ENCODE results near the gene ELMO3. TPM values are rescaled to one million over a fixed set of nuclear protein-coding genes. Genes with fewer than 3 reads are reported as not detected.

Gene ELMO3
- total and polyA plus RNA-seq, 2 experiments from 2014 or later, result 0.15 to 1.1 TPM

DNA sequence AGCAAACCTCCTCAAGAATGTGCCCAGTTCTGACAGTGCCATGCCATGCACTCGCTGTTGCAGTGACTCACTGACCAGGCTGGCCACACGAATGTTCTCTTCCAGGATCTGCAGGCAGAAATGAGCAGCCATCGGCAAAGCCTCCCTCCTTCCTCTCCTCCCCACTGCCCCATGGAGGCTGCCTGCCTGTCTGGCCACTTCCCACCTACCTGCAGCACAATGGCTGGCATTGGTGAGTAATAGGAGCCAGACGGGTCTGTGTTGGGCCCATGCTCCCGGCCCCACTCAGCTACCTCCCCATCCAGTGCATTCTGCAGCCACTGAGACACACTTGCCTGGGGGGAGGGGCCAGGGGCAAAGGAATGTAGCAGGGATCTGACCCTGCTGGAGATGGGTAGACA, 12.4 kb upstream of the ELMO3 start:
- no peak overlapping the region for H3K4me3 ChIP-seq
- H3K27me3 ChIP-seq, result peaks cover 7% of the 10 kb centered on the region
- peaks cover 4% of the 10 kb centered on the region for H3K4me1 ChIP-seq (ENCODE audit: low read depth)
- no peak for DNase-seq (ENCODE audit: low read depth in 1 of 2, low spot score in 1 of 2)
- no peaks in the 10 kb centered on the region for H3K9me3 ChIP-seq (ENCODE audit: low read depth)
- no peaks in the 10 kb centered on the region for H3K36me3 ChIP-seq
- H3K27ac ChIP-seq, result no peak overlapping the region
- TF ChIP-seq, protein P1, sequence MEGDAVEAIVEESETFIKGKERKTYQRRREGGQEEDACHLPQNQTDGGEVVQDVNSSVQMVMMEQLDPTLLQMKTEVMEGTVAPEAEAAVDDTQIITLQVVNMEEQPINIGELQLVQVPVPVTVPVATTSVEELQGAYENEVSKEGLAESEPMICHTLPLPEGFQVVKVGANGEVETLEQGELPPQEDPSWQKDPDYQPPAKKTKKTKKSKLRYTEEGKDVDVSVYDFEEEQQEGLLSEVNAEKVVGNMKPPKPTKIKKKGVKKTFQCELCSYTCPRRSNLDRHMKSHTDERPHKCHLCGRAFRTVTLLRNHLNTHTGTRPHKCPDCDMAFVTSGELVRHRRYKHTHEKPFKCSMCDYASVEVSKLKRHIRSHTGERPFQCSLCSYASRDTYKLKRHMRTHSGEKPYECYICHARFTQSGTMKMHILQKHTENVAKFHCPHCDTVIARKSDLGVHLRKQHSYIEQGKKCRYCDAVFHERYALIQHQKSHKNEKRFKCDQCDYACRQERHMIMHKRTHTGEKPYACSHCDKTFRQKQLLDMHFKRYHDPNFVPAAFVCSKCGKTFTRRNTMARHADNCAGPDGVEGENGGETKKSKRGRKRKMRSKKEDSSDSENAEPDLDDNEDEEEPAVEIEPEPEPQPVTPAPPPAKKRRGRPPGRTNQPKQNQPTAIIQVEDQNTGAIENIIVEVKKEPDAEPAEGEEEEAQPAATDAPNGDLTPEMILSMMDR (IDR thresholded peaks at IDR 0.05; ENCODE audit: low read depth, low read length), result no peak

DNA sequence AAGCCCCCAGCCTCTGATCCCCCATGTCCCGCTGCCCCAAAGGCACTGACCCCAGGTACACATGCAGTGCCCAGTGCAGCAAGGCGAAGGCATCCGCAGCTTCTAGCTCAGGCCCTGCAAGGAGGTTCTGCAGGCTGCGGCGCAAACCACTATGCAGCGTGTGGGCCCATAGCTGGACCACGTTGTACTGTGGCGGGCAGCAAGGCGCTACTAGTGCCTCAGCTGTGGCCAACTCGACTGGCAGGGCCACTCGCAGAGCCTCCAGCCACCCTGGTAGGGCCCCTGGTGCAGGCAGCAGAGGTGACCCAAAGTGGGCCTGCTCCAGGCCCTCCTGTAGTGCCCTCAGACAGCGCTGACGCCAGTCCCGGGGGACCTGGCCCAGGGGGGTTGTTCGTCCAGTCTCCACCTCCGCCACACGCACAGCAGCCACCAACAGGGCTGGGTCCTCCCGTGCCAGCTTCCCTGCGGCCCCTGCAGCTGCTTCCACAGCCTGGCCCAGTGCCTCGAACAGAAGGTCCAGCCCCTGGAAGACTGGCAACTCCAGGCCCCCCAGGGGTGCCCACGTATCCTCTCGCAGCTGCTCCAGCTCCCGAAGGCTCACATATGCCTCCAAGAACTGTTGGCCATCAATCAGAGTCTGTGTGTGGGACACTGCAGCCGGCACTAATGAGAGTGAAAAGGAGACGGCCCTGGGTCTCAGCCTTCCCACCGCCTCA, 11.6 kb upstream of the ELMO3 start:
- TF ChIP-seq, protein P1 (IDR thresholded peaks at IDR 0.05; ENCODE audit: low read depth, low read length), result no peak
- DNase-seq (ENCODE audit: low read depth in 1 of 2, low spot score in 1 of 2), result no peak
- H3K27ac ChIP-seq, result no peak overlapping the region
- H3K4me3 ChIP-seq, result no peak overlapping the region
- H3K4me1 ChIP-seq (ENCODE audit: low read depth), result peaks cover 4% of the 10 kb centered on the region
- H3K9me3 ChIP-seq (ENCODE audit: low read depth), result no peaks in the 10 kb centered on the region
- H3K27me3 ChIP-seq, result peaks cover 7% of the 10 kb centered on the region
- no peaks in the 10 kb centered on the region for H3K36me3 ChIP-seq

DNA sequence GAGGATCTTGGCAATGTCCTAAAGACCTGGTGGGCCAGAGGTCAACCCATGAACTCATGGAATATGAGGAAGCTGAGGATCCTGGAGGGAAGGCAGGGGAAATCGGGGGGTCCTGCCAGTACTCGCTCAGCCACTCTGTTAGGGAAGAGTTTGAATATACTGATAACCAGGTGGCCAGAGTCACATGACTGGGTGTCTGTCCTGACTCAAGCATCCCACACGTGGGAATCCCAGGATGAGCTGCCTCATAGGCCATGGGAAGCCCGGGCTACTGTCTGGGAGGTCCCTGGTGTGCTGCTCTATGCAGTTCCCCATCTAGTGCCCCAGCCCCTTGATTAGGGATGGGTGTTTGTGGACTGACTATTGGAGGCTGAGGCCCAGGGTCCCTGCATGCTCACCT, 10.6 kb upstream of the ELMO3 start:
- Histone ChIP-seq H3K4me1 (ENCODE audit: low read depth) (peaks cover 7% of the 10 kb centered on the region), H3K9me3 (ENCODE audit: low read depth) (no peaks in the 10 kb centered on the region), H3K36me3 (no peaks in the 10 kb centered on the region), H3K27me3 (peaks cover 7% of the 10 kb centered on the region), H3K27ac (no peak overlapping the region), H3K4me3 (no peak overlapping the region)
- DNase-seq (ENCODE audit: low read depth in 1 of 2, low spot score in 1 of 2), result no peak
- TF ChIP-seq, protein P1 (IDR thresholded peaks at IDR 0.05; ENCODE audit: low read depth, low read length), result no peak

DNA sequence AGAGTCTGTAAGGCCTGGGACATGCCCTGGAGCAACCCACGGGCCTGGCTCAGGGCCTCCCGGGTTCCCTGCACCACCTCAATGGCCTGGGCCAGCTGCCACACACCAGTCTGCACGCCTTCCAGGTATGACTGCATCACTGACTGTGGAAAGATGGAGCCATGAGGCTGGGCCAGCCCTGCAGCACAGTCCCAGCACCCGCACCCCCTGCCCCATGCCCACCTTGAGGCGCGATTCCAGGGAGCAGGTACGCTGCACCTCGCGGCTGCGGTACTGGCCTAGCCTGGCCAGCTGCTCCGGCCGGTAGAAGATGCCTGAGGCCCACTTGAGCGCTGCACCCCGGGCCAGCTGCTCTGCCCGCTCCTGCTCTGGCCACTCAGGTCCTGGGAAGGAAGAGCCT, 10.1 kb upstream of the ELMO3 start:
- TF ChIP-seq, protein P1 (IDR thresholded peaks at IDR 0.05; ENCODE audit: low read depth, low read length), result no peak
- Histone ChIP-seq H3K27me3 (peaks cover 7% of the 10 kb centered on the region), H3K4me1 (ENCODE audit: low read depth) (peaks cover 7% of the 10 kb centered on the region), H3K9me3 (ENCODE audit: low read depth) (no peaks in the 10 kb centered on the region), H3K36me3 (no peaks in the 10 kb centered on the region), H3K27ac (no peak overlapping the region), H3K4me3 (no peak overlapping the region)
- no peak for DNase-seq (ENCODE audit: low read depth in 1 of 2, low spot score in 1 of 2)

DNA sequence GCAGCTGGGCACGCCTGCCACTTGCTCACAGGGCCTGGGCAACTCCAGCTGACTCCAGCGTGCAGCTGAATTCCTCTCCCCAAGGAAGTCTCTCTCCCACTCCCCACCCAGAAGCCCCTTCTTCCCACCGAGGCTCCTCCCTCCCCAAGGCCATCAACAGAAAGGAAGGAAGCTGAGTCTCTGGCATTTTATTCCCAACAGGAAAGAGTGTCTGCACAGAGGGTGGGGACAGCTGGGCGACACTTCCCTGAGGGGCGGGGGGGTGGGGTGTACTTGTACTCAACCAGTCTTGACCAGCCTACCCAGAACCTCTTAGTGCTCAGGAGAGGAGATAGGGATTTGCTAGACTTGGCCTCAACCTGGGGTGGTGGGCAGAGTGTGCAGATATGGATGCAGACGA, 8.9 kb upstream of the ELMO3 start, which contains the start of gene EXOC3L1:
Gene EXOC3L1, minus strand, starts transcription at position 96 of the 400 bp plus-strand sequence. CDS start 460 bp downstream, outside the sequence.
- H3K27me3 ChIP-seq, result peaks cover 2% of the 10 kb centered on the region
- H3K4me1 ChIP-seq (ENCODE audit: low read depth), result peaks cover 7% of the 10 kb centered on the region
- no peaks in the 10 kb centered on the region for H3K9me3 ChIP-seq (ENCODE audit: low read depth)
- H3K36me3 ChIP-seq, result peaks cover 6% of the 10 kb centered on the region
- no peak within 1 kb of the TSS for H3K4me3 ChIP-seq
- TF ChIP-seq, protein P1 (IDR thresholded peaks at IDR 0.05; ENCODE audit: low read depth, low read length), result no peak
- no peak for DNase-seq (ENCODE audit: low read depth in 1 of 2, low spot score in 1 of 2)
- H3K27ac ChIP-seq, result no peak within 1 kb of the TSS
